ENCODE results near the gene APBA2.
"Not testable (repeated sequence)": the region's sequence is repeated elsewhere in the genome, so short reads cannot be mapped to it uniquely, and the experiment has no call there.

DNA sequence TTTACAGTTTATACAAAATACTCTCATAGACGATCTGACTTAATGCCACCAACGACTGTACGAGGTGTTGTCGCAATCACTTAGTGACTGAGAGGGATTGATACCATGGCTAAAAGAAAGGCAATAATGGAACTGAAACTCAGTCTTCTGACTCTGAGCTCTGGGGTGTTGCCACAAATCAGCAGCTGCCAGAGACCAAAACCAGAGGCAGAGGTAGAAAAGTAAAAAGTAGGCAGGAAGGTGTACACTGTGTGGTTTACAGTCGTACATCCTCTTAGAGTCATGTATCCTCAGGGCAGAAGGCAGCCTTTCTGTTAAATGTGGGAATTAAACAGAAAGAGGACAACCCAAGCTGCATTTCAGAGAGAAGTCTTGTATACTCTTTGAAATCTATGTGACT is 38.5 kb upstream of the APBA2 start:
- not testable (repeated sequence) for TF ChIP-seq CTCF, POLR2A (IDR thresholded peaks at IDR 0.05)

Measured in heart left ventricle (tissue), 13 donors.